Endothelial cell of umbilical vein (primary cell): ENCODE measurements around the gene DAD1. TPM values are rescaled to one million over a fixed set of nuclear protein-coding genes. Genes with fewer than 3 reads are reported as not detected.
A peak's percentile ranks its signal among the peaks of the same experiment; 100 is the strongest.

ENCODE experiments used
- BruUV-seq: library from RNA; stranded (reverse); fragments of 400-500 nt; replicated peaks from 2 replicates; lab custom pipeline; 2021; lab: Mats Ljungman, UMichigan
- CTCF ChIA-PET: fragments of 300-600, 350-600 bp; sonication (Branson Sonifier 250); formaldehyde crosslinking; loops from one replicate; lab custom pipeline; 2021; ENCODE audit warnings: antibody characterized with exemption, inconsistent platforms; lab: Charles Lee
- POLR2A ChIA-PET: fragments of 300-600, 350-600 bp; sonication (Branson Sonifier 250); formaldehyde crosslinking; loops from one replicate; lab custom pipeline; 2021; ENCODE audit warnings: antibody characterized with exemption, inconsistent platforms; lab: Charles Lee
- DNase-seq: peaks from one replicate; pipeline ENCODE4 v3.0.0-alpha.2; 2011; ENCODE audit warnings: low read depth, low spot score
- FAIRE-seq: peaks from 2 replicates; lab custom pipeline; 2011; peaks lifted over from hg19 to GRCh38; lab: Jason Lieb, UNC
- H2AFZ ChIP-seq: 2 replicates; pipeline ENCODE4 v1.6.0; 2012; ENCODE audit warnings: low read depth, low read length, control low read depth, inconsistent platforms
- H3K27ac ChIP-seq: 2 replicates; pipeline ENCODE4 v1.5.1; 2011; ENCODE audit warnings: low read depth, mild to moderate bottlenecking, control low read depth, low read length, moderate library complexity; ENCODE audit not compliant: insufficient read depth
- H3K27me3 ChIP-seq, 2 experiments: 2 replicates each; pipeline versions ENCODE4 v1.6.0 to v1.6.1; 2011; ENCODE audit warnings: low read length in 2 of 2, mixed read lengths in 1 of 2; ENCODE audit not compliant: control insufficient read depth in 2 of 2, insufficient read depth in 2 of 2
- H3K36me3 ChIP-seq, 2 experiments: 2 replicates in 1 of 2; 3 replicates in 1 of 2; pipeline ENCODE4 v1.5.1; 2011; ENCODE audit warnings: low read length in 2 of 2, mild to moderate bottlenecking in 1 of 2, moderate library complexity in 1 of 2; ENCODE audit not compliant: control insufficient read depth in 2 of 2, insufficient read depth in 2 of 2; ENCODE audit errors: extremely low read depth in 1 of 2
- H3K4me1 ChIP-seq: 3 replicates; pipeline ENCODE4 v1.5.1; 2011; ENCODE audit warnings: mild to moderate bottlenecking, low read length; ENCODE audit not compliant: control insufficient read depth, insufficient read depth; ENCODE audit errors: extremely low read depth
- H3K4me2 ChIP-seq: 2 replicates; pipeline ENCODE4 v1.6.1; 2011; ENCODE audit warnings: low read length, control low read depth, mixed read lengths; ENCODE audit not compliant: insufficient read depth
- H3K4me3 ChIP-seq, 3 experiments: fragments of 200-600 bp in 1 of 3; sonication (generic), shearing (Covaris generic) in 1 of 3; replicated peaks in 1 of 3; 2 replicates each; pipeline ENCODE4 v1.5.1; 2011 to 2016; ENCODE audit warnings: control low read depth in 3 of 3, low read length in 3 of 3, mild to moderate bottlenecking in 2 of 3, inconsistent platforms in 1 of 3, low read depth in 1 of 3, moderate library complexity in 1 of 3; ENCODE audit not compliant: insufficient read depth in 1 of 3
- H3K79me2 ChIP-seq: 2 replicates; pipeline ENCODE4 v1.6.0; 2012; ENCODE audit warnings: low read length, inconsistent platforms; ENCODE audit not compliant: control insufficient read depth, insufficient read depth
- H3K9ac ChIP-seq: replicated peaks from 2 replicates; pipeline ENCODE3; 2011; ENCODE audit warnings: low read length, control low read depth; ENCODE audit not compliant: insufficient read depth; ENCODE audit errors: extremely low read depth
- H3K9me1 ChIP-seq: replicated peaks from 3 replicates; pipeline ENCODE4 v1.6.0; 2011; ENCODE audit warnings: mild to moderate bottlenecking, low read length; ENCODE audit not compliant: control insufficient read depth, insufficient read depth; ENCODE audit errors: extremely low read depth
- H3K9me3 ChIP-seq: replicated peaks from 2 replicates; pipeline ENCODE4 v1.5.1; 2012; ENCODE audit warnings: low read length, inconsistent platforms; ENCODE audit not compliant: control insufficient read depth, insufficient read depth
- H4K20me1 ChIP-seq: replicated peaks from 2 replicates; pipeline ENCODE3; 2011; ENCODE audit warnings: mild to moderate bottlenecking, low read length; ENCODE audit not compliant: control insufficient read depth, insufficient read depth; ENCODE audit errors: extremely low read depth
- CTCF ChIP-seq, 2 donors: IDR thresholded peaks; 1 replicate in 1 of 2; 2 replicates in 1 of 2; pipeline ENCODE4 v1.5.1; 2011; ENCODE audit warnings: low read length in 2 of 2, mild to moderate bottlenecking in 2 of 2, moderate library complexity in 2 of 2, control low read depth in 1 of 2, inconsistent platforms in 1 of 2, low read depth in 1 of 2; ENCODE audit not compliant: insufficient read depth in 1 of 2; ENCODE audit errors: extremely low read depth in 1 of 2
- EZH2 ChIP-seq: IDR thresholded peaks from 2 replicates; pipeline ENCODE4 v1.6.1; 2012; ENCODE audit warnings: borderline replicate concordance, low read depth, mild to moderate bottlenecking, moderate library complexity, low read length, inconsistent platforms; ENCODE audit not compliant: severe bottlenecking
- FOS ChIP-seq: IDR thresholded peaks from 2 replicates; pipeline ENCODE4 v1.6.1; 2011; ENCODE audit warnings: mild to moderate bottlenecking, low read length, moderate library complexity, borderline replicate concordance; ENCODE audit not compliant: insufficient read depth
- GATA2 ChIP-seq: IDR thresholded peaks from 2 replicates; pipeline ENCODE4 v1.7.0; 2011; ENCODE audit warnings: low read depth, mild to moderate bottlenecking, moderate library complexity, mixed read lengths, low read length; ENCODE audit not compliant: insufficient read length, insufficient read depth
- JUN ChIP-seq: IDR thresholded peaks from 2 replicates; pipeline ENCODE4 v1.6.1; 2011; ENCODE audit warnings: borderline replicate concordance, low read depth; ENCODE audit not compliant: insufficient read length, insufficient read depth
- MAX ChIP-seq: IDR thresholded peaks from 2 replicates; pipeline ENCODE4 v1.6.1; 2011; ENCODE audit not compliant: insufficient read depth, insufficient read length
- MYC ChIP-seq: IDR thresholded peaks from one replicate; pipeline ENCODE4 v1.6.1; 2011; ENCODE audit warnings: mild to moderate bottlenecking, low read depth, low read length
- POLR2A ChIP-seq: IDR thresholded peaks from 2 replicates; pipeline ENCODE4 v1.6.1; 2012; ENCODE audit warnings: low read depth, mild to moderate bottlenecking, control low read depth, low read length
- POLR2AphosphoS5 ChIP-seq: IDR thresholded peaks from 2 replicates; pipeline ENCODE4 v1.6.1; 2012; ENCODE audit warnings: low read depth, mild to moderate bottlenecking, control low read depth, low read length, moderate library complexity; ENCODE audit not compliant: insufficient read depth
- dilution Hi-C: fragments of 300-500 bp; cut with MboI; formaldehyde crosslinking; loops from one replicate; pipeline ENCODE4 v1.15.0; 2019; ENCODE audit warnings: low sequenced_read_pairs; ENCODE audit not compliant: extremely low pct_ligation_motif_present
- intact Hi-C: fragments of 100-400 bp; cut with micrococcal nuclease; formaldehyde crosslinking; loops from one replicate; pipeline ENCODE4 v1.10.0; 2022
- polyA plus RNA-seq, 4 experiments: library from polyadenylated mRNA; depleted of rRNA in 3 of 4; stranded (reverse) in 3 of 4; unstranded in 1 of 4; fragments of >200 nt; gene quantifications; 2 replicates each; pipeline versions ENCODE4 v1.2.1 to v1.2.3, GENCODE V29; 2011 to 2012; ENCODE audit warnings: missing spikeins in 1 of 4
- total RNA-seq: library from RNA; stranded (reverse); gene quantifications from 2 replicates; pipeline ENCODE4 v1.2.3, GENCODE V29; 2021

DAD1 gene
- total and polyA plus RNA-seq, 2 donors (not counting 3 experiments of a cell fraction or from before 2014, with no cell fraction given) = 299 to 1,227 TPM

GRCh38 chr14:22561661-22562579 lies 27.1 kb downstream of the DAD1 start:
- H3K79me2 ChIP-seq = peaks cover 16% of the 10 kb centered on the region
- intact Hi-C loops = no loop called here
- peak overlapping the region; percentile 25 for H3K4me2 ChIP-seq
- H3K36me3 ChIP-seq = peaks cover 12 to 13% of the 10 kb centered on the region in 2 experiments
- DNase-seq = peak; percentile 70
- H3K9me3 ChIP-seq = no peaks in the 10 kb centered on the region
- BruUV-seq = no TSS peak
- FAIRE-seq = peak; percentile 38
- H2AFZ ChIP-seq = no peak overlapping the region
- H3K4me1 ChIP-seq = peaks cover 46% of the 10 kb centered on the region
- H3K4me3 ChIP-seq = no peak overlapping the region
- no peaks in the 10 kb centered on the region for H3K9me1 ChIP-seq
- dilution Hi-C loops = no loop called here
- no peak overlapping the region for H3K27ac ChIP-seq
- no peaks in the 10 kb centered on the region for H4K20me1 ChIP-seq
- POLR2A ChIA-PET = interaction anchor here (0.6 kb wide), 1 partner anchor 298 kb away, joined by 5 read pairs; no protein-coding TSS in a partner anchor
- CTCF ChIA-PET = interaction anchor here (1.3 to 4.2 kb wide), 4 partner anchors 9 to 338 kb away, joined by 5 to 43 read pairs (median 16); no protein-coding TSS in a partner anchor
- TF ChIP-seq GATA2 = peak; percentile 9
- peak; percentile 11 for TF ChIP-seq POLR2AphosphoS5
- no peak for TF ChIP-seq CTCF (IDR thresholded peaks at IDR 0.05; ENCODE audit: extremely low read depth in 1 of 2, insufficient read depth in 1 of 2, low read depth in 1 of 2, low read length in 2 of 2)
- TF ChIP-seq EZH2 = no peak
- no peak for TF ChIP-seq MAX
- TF ChIP-seq JUN = no peak
- no peak for TF ChIP-seq MYC
- TF ChIP-seq POLR2A = no peak
- no peak for TF ChIP-seq FOS
- H3K9ac ChIP-seq = no peak overlapping the region
- no peaks in the 10 kb centered on the region for H3K27me3 ChIP-seq
